GM21390 (cell line): ENCODE results near the gene NFKBIA.
"Not testable (repeated sequence)": the region's sequence is repeated elsewhere in the genome, so short reads cannot be mapped to it uniquely, and the experiment has no call there.

Source experiments
- ATAC-seq: cut with Tn5 transposase; IDR thresholded peaks from one replicate; pipeline ENCODE4 v1.9.1; 2021; ENCODE audit not compliant: unreplicated experiment

Gene NFKBIA

GRCh38 chr14:35369701-35370191 lies 34.8 kb downstream of the NFKBIA start:
- no peak for ATAC-seq

GRCh38 chr14:35368583-35369392 lies 35.8 kb downstream of the NFKBIA start:
- ATAC-seq: no peak

GRCh38 chr14:35368139-35368460 lies 36.4 kb downstream of the NFKBIA start:
- no peak for ATAC-seq

- ATAC-seq: no peak
Measured at GRCh38 chr14:35367056-35367372, 37.5 kb downstream of the NFKBIA start.

GRCh38 chr14:35366521-35366976 lies 38.0 kb downstream of the NFKBIA start:
- ATAC-seq: no peak

GRCh38 chr14:35366056-35366451 lies 38.5 kb downstream of the NFKBIA start:
- ATAC-seq: no peak

- ATAC-seq: no peak
Measured at GRCh38 chr14:35365130-35366055, 39.2 kb downstream of the NFKBIA start.

- ATAC-seq: no peak
Measured at GRCh38 chr14:35362911-35363374, 41.6 kb downstream of the NFKBIA start.

- ATAC-seq: no peak
Measured at GRCh38 chr14:35362450-35362849, 42.1 kb downstream of the NFKBIA start.

GRCh38 chr14:35361141-35361480 lies 43.4 kb downstream of the NFKBIA start:
- no peak for ATAC-seq

GRCh38 chr14:35359655-35360054 lies 44.9 kb downstream of the NFKBIA start:
- ATAC-seq: not testable (repeated sequence)

- peak; percentile 42 for ATAC-seq
Measured at GRCh38 chr14:35355981-35356841, 48.3 kb downstream of the NFKBIA start.

- not testable (repeated sequence) for ATAC-seq
Measured at GRCh38 chr14:35355235-35355634, 49.3 kb downstream of the NFKBIA start.

GRCh38 chr14:35353409-35354172 lies 51.0 kb downstream of the NFKBIA start:
- ATAC-seq: no peak

GRCh38 chr14:35352274-35353233 lies 52.0 kb downstream of the NFKBIA start:
- ATAC-seq: no peak

- ATAC-seq: no peak
Measured at GRCh38 chr14:35351897-35352273, 52.7 kb downstream of the NFKBIA start.
